SK-N-SH treated with all-trans-retinoic acid at 6 μM for 48 hours (cell line): ENCODE measurements around the gene TEX14.

ENCODE experiments used
- ATAC-seq: fragments of 200-7000 bp; cut with Tn5 transposase; 3 replicates; pipeline ENCODE4 v1.9.1; 2020; ENCODE audit warnings: mild to moderate bottlenecking, moderate library complexity
- ARNTL ChIP-seq: fragments of 450-650 bp; formaldehyde crosslinking; IDR thresholded peaks from 2 replicates; pipeline ENCODE4 v1.5.0; 2020; ENCODE audit warnings: low read depth, mild to moderate bottlenecking, moderate library complexity, borderline replicate concordance
- BACH2 ChIP-seq: fragments of 250-450 bp; sonication (Bioruptor Pico); IDR thresholded peaks from 2 replicates; pipeline ENCODE4 v1.9.0; 2021; ENCODE audit warnings: mild to moderate bottlenecking, borderline replicate concordance
- CSDC2 ChIP-seq: fragments of 250-450 bp; sonication (Bioruptor Pico); IDR thresholded peaks from 2 replicates; pipeline ENCODE4 v1.5.0; 2020; ENCODE audit warnings: mild to moderate bottlenecking, moderate library complexity
- ESRRG ChIP-seq: fragments of 250-450 bp; sonication (Bioruptor Pico); IDR thresholded peaks from 2 replicates; pipeline ENCODE4 v1.6.1; 2021; ENCODE audit warnings: mild to moderate bottlenecking
- GLIS3 ChIP-seq: fragments of 250-450 bp; sonication (Bioruptor Pico); IDR thresholded peaks from 2 replicates; pipeline ENCODE4 v1.5.0; 2020; ENCODE audit warnings: mild to moderate bottlenecking, moderate library complexity
- ISL1 ChIP-seq: fragments of 250-450 bp; sonication (Bioruptor Pico); IDR thresholded peaks from 2 replicates; pipeline ENCODE4 v2.1.2; 2022; ENCODE audit warnings: mild to moderate bottlenecking, moderate library complexity
- PATZ1 ChIP-seq: fragments of 250-450 bp; sonication (Bioruptor Pico); IDR thresholded peaks from 2 replicates; pipeline ENCODE4 v1.8.0; 2020; ENCODE audit warnings: mild to moderate bottlenecking, moderate library complexity, borderline replicate concordance
- PPARA ChIP-seq: fragments of 250-450 bp; sonication (Bioruptor Pico); IDR thresholded peaks from 2 replicates; pipeline ENCODE4 v1.5.0; 2020; ENCODE audit warnings: mild to moderate bottlenecking, borderline replicate concordance
- RARB ChIP-seq: fragments of 250-450 bp; sonication (Bioruptor Pico); IDR thresholded peaks from 2 replicates; pipeline ENCODE4 v1.8.0; 2021; ENCODE audit warnings: mild to moderate bottlenecking, moderate library complexity
- SNAI2 ChIP-seq: fragments of 250-450 bp; sonication (Bioruptor Pico); IDR thresholded peaks from 2 replicates; pipeline ENCODE4 v1.5.0; 2020; ENCODE audit warnings: mild to moderate bottlenecking, moderate library complexity
- TCF4 ChIP-seq: fragments of 250-450 bp; sonication (Bioruptor Pico); IDR thresholded peaks from 2 replicates; pipeline ENCODE4 v1.8.0; 2021; ENCODE audit warnings: mild to moderate bottlenecking, moderate library complexity, borderline replicate concordance
- TOX ChIP-seq: fragments of 250-450 bp; sonication (Bioruptor Pico); IDR thresholded peaks from 2 replicates; pipeline ENCODE4 v1.8.0; 2021; ENCODE audit warnings: mild to moderate bottlenecking, moderate library complexity, borderline replicate concordance
- TSHZ2 ChIP-seq: fragments of 250-450 bp; sonication (Bioruptor Pico); IDR thresholded peaks from 2 replicates; pipeline ENCODE4 v1.5.0; 2020; ENCODE audit warnings: mild to moderate bottlenecking, moderate library complexity
- ZC3H10 ChIP-seq: fragments of 250-450 bp; sonication (Bioruptor Pico); IDR thresholded peaks from 2 replicates; pipeline ENCODE4 v1.5.1; 2021; ENCODE audit warnings: mild to moderate bottlenecking, moderate library complexity
- ZFP3 ChIP-seq: fragments of 250-450 bp; sonication (Bioruptor Pico); IDR thresholded peaks from 2 replicates; pipeline ENCODE4 v1.5.0; 2020; ENCODE audit warnings: mild to moderate bottlenecking, moderate library complexity
- ZFP30 ChIP-seq: fragments of 450-650 bp; formaldehyde crosslinking; IDR thresholded peaks from 2 replicates; pipeline ENCODE4 v1.5.0; 2022; ENCODE audit warnings: mild to moderate bottlenecking, moderate library complexity
- ZNF565 ChIP-seq: fragments of 450-650 bp; formaldehyde crosslinking; conservative IDR thresholded peaks from 2 replicates; pipeline ENCODE4 v1.5.0; 2020; ENCODE audit warnings: low read depth, mild to moderate bottlenecking, moderate library complexity
- ZNF70 ChIP-seq: fragments of 450-650 bp; formaldehyde crosslinking; IDR thresholded peaks from 2 replicates; pipeline ENCODE4 v1.5.0; 2020; ENCODE audit warnings: mild to moderate bottlenecking, moderate library complexity
- ZNF8 ChIP-seq: fragments of 450-650 bp; formaldehyde crosslinking; IDR thresholded peaks from 2 replicates; pipeline ENCODE4 v1.5.0; 2020; ENCODE audit warnings: mild to moderate bottlenecking, moderate library complexity
- TF ChIP-seq, protein P1 (sequence below): fragments of 250-450 bp; sonication (Bioruptor Pico); IDR thresholded peaks from 2 replicates; pipeline ENCODE4 v1.5.1; 2021; ENCODE audit warnings: mild to moderate bottlenecking, moderate library complexity
- TF ChIP-seq, protein P2 (sequence below): fragments of 250-450 bp; sonication (Bioruptor Pico); IDR thresholded peaks from 2 replicates; pipeline ENCODE4 v1.5.1; 2020; ENCODE audit warnings: low read depth, mild to moderate bottlenecking, moderate library complexity

The TEX14 gene

DNA sequence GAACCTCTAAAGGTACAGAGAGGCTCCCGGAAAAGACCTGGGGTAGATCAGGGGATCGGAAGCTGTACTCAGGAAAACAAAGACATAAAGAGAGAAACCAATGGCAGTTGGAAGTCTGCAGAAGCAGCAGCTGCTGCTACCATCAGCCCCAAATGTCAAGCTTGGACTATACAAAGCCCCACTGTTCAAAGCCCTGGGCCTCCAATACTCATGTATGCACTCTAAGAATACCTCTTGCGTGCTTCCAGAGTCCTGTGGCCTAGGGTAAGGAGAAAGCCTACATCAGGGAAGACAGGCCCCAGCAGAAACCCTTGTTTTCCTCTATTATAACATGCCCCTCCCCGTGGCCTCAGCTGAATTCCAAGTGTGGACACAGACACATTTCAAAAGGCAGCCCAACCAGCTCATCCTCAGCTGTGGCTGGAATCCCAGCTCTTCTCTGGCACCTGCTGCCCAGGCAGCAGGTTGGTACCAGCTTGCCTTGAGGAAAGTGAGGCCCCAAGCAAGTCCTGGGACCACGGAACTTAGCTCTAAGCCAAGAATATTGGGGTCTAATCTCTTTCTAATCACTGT is 158.1 kb downstream of the TEX14 start:
- ATAC-seq = no peak
- no peak for TF ChIP-seq RARB (CRISPR knock-in tag)
- no peak for TF ChIP-seq TCF4 (CRISPR knock-in tag)
- TF ChIP-seq ZFP30 = no peak
- TF ChIP-seq TOX = no peak
- TF ChIP-seq TSHZ2 (CRISPR knock-in tag) = no peak
- TF ChIP-seq, protein P1, sequence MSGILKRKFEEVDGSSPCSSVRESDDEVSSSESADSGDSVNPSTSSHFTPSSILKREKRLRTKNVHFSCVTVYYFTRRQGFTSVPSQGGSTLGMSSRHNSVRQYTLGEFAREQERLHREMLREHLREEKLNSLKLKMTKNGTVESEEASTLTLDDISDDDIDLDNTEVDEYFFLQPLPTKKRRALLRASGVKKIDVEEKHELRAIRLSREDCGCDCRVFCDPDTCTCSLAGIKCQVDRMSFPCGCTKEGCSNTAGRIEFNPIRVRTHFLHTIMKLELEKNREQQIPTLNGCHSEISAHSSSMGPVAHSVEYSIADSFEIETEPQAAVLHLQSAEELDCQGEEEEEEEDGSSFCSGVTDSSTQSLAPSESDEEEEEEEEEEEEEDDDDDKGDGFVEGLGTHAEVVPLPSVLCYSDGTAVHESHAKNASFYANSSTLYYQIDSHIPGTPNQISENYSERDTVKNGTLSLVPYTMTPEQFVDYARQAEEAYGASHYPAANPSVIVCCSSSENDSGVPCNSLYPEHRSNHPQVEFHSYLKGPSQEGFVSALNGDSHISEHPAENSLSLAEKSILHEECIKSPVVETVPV (CRISPR knock-in tag) = no peak
- TF ChIP-seq ESRRG (CRISPR knock-in tag) = no peak
- TF ChIP-seq PPARA = no peak

DNA sequence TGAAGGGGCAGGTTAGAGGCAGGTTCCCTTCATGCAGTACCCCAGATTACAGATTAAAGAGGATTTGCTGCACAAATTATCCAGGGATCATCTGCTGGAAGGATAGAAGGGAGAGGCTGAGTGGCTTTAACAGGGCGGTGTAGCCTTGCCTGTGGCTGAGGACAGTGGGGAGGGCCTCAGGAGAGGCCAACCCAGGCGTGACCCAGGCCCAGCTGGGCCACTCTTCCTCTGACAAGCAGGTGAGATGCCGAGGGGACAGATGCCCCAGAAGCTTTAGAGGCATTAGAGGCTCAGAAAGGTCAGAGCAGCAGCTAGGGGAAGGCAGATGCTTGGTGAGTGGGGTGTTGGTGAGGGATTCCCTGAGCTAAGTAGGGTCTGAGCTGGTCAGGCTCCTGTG is 159.3 kb downstream of the TEX14 start:
- peak; percentile 4; the same call in 2 of the 3 replicates for ATAC-seq
- TF ChIP-seq, protein P1 (CRISPR knock-in tag) = no peak
- TF ChIP-seq SNAI2 (CRISPR knock-in tag) (no peak), ZFP3 (CRISPR knock-in tag) (no peak), PPARA (no peak), GLIS3 (CRISPR knock-in tag) (no peak), ESRRG (CRISPR knock-in tag) (no peak)

DNA sequence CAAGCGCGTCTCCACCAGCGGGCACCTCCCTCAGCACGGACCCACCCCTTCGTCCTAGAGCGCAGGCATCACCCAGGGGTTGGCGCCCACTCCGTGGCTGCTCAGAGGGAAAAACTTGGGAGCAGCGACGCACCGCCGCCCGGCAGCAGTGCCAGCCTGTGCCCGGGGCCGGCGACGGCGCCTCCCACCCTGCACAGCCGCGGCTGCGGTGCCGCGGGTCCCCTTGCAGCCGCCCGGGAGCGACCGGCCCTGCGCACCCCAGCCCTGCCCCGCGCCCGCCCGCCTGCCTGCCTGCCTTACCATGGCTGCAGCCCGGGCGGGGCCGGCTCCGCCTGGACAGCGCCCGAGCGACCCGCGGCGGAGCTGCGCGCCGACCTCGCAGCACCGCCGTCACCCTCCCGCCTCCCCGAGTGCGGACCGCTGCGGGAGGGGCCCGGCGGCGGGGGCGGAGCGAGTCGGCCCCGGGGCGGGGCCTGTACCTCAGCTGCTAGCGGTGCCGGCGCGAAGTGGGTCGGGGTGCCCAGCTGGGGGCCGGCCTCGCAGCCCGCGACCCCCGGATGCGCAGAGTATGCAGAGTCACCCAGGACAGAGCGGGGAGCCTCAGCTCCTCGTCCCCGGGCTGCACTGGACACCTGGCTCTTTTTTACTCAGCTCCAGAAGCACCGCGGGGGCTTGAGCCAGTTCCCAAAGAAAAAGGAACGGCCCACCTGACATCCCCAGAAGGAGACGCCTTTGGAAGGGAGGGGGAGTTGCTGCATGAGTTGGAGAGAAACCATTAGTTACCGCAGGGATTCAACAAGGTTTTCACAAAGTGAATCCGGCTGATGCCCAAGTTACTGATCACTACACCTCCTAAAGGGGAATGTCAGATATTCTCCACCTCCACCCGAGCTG is 159.9 kb downstream of the TEX14 start:
- peak; percentile 74 for ATAC-seq
- no peak for TF ChIP-seq ESRRG (CRISPR knock-in tag)
- TF ChIP-seq GLIS3 (CRISPR knock-in tag) = no peak
- no peak for TF ChIP-seq ZNF8 (CRISPR knock-in tag)
- TF ChIP-seq ISL1 (CRISPR knock-in tag) = no peak
- TF ChIP-seq, protein P2, sequence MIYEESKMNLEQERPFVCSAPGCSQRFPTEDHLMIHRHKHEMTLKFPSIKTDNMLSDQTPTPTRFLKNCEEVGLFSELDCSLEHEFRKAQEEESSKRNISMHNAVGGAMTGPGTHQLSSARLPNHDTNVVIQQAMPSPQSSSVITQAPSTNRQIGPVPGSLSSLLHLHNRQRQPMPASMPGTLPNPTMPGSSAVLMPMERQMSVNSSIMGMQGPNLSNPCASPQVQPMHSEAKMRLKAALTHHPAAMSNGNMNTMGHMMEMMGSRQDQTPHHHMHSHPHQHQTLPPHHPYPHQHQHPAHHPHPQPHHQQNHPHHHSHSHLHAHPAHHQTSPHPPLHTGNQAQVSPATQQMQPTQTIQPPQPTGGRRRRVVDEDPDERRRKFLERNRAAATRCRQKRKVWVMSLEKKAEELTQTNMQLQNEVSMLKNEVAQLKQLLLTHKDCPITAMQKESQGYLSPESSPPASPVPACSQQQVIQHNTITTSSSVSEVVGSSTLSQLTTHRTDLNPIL (CRISPR knock-in tag) = no peak
- no peak for TF ChIP-seq TOX
- no peak for TF ChIP-seq CSDC2 (CRISPR knock-in tag)
- TF ChIP-seq PPARA = no peak
- no peak for TF ChIP-seq ARNTL (CRISPR knock-in tag)
- no peak for TF ChIP-seq ZFP30
- no peak for TF ChIP-seq ZC3H10 (CRISPR knock-in tag)
- TF ChIP-seq ZNF70 = no peak
- TF ChIP-seq ZNF565 (CRISPR knock-in tag) = no peak
- no peak for TF ChIP-seq TCF4 (CRISPR knock-in tag)
- TF ChIP-seq TSHZ2 (CRISPR knock-in tag) = no peak
- TF ChIP-seq BACH2 (CRISPR knock-in tag) = no peak
- TF ChIP-seq, protein P1 (CRISPR knock-in tag) = no peak
- no peak for TF ChIP-seq PATZ1 (CRISPR knock-in tag)
- TF ChIP-seq, all 23 proteins: peak for 0
